Cardiac fibroblast (primary cell): ENCODE results near the gene ZNF365.

ENCODE experiments used
- DNase-seq, 2 donors: peaks; one replicate each; pipeline versions ENCODE4 v3.0.0 to v3.0.0-alpha.2; 2010; ENCODE audit warnings: low read depth in 2 of 2
- H3K4me3 ChIP-seq, 2 donors: replicated peaks in 1 of 2; 1 replicate in 1 of 2; 2 replicates in 1 of 2; pipeline ENCODE4 v1.5.1; 2011; ENCODE audit warnings: low read depth in 2 of 2, low read length in 2 of 2, mild to moderate bottlenecking in 2 of 2, moderate library complexity in 1 of 2
- CTCF ChIP-seq: IDR thresholded peaks from one replicate; pipeline ENCODE4 v1.5.1; 2011; ENCODE audit warnings: low read depth, mild to moderate bottlenecking, low read length, inconsistent platforms

The ZNF365 gene

GRCh38 chr10:62446627-62447026 lies 72.5 kb downstream of the ZNF365 start:
- H3K4me3 ChIP-seq: no peak overlapping the region
- DNase-seq: no peak
- TF ChIP-seq CTCF: no peak

GRCh38 chr10:62450912-62451610 lies 76.9 kb downstream of the ZNF365 start:
- no peak for DNase-seq
- no peak overlapping the region for H3K4me3 ChIP-seq
- no peak for TF ChIP-seq CTCF

GRCh38 chr10:62451611-62451975 lies 77.4 kb downstream of the ZNF365 start:
- no peak for DNase-seq
- TF ChIP-seq CTCF: no peak
- no peak overlapping the region for H3K4me3 ChIP-seq
